HK-2 (cell line): Measurements from ENCODE around the gene SATB1.

Experiments
- DNase-seq: peaks from one replicate; pipeline ENCODE4 v3.0.0-alpha.2; 2018; ENCODE audit not compliant: unreplicated experiment

The SATB1 gene

DNA sequence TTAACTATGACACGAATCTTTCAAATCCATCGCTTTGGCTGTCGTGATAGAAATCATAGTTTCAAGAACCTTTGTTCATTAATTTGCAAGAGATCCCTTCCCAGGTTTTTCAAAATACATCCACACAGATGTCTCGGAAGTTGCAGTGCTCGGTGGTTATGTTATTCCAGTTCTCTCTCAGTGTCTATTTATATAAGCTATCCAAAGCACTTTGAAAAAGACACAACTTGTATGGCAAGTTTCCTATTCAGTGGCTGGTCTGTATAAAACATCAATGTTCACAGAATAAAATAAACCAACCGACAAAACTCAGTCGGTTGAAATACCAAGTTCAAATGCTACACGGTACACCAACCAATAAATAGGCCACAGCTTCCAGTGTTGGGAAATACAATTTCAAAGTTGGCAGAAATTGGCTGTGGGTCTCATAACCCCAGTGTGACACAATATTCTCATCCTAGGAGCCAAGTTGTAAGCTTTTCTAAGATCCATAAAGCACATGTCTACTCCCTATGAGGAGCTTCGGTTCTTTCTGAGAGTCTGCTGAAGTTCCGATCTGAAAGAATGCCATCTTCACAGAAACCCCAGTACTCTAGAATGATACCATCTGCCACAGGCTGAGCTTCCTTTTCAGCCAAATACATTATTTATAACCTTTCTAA, 23.7 kb downstream of the SATB1 start:
- no peak for DNase-seq

DNA sequence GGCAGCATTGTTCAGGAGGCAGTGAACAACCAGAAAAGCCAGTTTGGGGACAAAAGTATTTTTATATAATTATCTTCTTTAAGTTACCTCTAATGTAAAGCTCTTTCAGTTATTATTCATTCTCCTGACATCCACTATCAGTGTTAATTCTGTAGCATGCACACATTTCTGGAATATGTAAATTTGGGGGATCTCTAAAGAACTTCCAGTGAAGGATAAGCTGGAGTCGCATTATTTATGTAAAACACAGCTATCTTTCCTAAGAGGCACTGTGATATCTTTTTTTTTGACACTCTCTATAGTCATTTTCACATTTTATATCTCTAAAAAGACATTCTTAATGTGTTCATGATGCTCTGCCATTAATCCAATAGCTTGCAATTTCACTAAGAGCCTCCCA, 26.7 kb downstream of the SATB1 start:
- no peak for DNase-seq

DNA sequence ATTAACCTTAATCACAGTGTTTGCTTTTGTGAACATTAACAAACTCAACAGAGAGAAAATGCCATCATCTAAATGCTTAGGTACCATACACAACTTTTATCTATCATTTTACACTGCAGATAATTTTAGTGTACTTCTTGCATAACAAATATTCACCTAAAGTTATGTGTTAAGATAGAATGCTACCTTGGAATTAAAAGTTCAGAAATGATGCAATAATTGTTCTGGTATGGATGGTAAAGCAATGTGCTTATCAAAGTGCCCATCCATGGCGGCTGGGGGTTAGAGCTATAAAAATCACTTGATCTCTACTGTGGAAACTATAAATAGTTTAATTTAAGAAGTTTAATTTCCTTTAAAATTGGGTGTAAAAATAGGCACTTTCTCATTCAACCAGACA, 28.7 kb downstream of the SATB1 start:
- no peak for DNase-seq

DNA sequence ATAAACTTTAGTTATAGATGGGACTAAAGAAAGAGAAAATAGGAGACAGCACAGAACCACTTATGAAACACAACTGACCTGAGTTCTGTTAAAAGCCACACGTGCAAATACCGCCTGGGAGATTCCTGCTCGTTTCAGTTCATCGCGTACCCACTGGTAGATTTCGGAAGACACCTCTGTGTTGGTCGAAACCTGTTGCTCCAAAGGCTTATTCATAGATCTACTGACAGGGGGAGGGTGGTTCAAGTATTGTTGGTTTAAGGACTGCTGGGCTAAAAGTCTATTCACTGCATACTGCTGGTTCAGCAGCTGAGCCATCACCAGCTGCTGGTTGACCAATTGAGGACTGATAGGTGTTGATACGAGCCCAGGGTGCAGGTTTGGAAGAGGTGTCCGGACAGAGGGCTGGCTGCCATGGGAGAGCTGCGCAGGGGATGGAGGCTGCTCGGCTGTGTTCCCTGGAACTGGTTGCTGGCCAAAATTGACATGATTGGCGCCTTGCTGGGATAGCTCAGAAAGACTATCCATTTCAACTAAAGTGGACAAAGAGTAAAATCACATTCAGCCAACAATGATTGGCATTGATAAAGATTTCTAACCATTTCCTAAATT, 30.6 kb downstream of the SATB1 start:
- DNase-seq = no peak

DNA sequence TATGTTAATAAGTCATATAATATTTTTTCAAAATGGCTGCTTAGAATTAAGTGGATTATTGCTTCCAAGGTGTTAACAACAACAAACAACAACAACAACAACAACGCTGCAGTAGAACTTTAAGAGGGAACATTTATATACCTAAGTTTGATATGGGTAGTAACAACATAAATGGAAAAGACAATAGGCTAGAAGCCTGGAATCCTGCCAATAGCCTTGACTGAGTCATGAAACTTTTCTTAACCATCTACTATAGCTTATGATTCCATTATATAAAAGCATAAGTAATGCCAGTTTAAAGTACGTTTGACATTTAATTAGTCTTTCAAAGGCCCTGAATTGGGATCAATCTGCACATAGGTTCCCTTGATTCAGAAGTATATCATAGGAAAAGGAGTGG, 31.2 kb downstream of the SATB1 start:
- DNase-seq = no peak

DNA sequence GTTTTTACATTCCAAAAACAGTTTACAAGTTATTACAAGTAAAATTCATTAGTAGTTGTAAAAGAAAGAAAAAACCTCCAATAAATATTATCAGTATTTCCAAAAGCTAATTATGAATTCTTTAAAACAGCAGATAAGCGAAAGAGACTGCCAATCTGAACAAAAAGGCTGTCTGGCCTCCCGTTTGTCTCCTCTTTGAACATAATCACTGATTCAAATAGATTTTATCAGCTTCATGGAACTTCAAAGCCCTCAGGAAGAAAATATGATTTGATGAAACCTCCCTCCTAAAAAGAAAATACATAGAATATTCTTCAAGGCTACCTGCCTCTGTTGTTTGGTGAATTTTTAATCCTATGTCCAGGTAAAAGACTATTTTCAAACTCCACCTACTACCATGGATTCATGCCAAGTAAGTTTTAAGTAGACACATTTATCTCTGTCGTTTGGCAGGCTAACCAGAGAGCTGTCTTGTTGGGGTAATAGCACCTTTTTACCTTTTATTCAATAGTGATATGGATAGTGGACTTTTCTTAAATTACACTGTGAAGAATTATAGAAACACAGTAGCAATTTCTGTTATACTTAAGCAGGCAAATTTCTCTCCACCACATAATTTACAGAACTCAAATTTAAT, 35.0 kb downstream of the SATB1 start:
- no peak for DNase-seq

DNA sequence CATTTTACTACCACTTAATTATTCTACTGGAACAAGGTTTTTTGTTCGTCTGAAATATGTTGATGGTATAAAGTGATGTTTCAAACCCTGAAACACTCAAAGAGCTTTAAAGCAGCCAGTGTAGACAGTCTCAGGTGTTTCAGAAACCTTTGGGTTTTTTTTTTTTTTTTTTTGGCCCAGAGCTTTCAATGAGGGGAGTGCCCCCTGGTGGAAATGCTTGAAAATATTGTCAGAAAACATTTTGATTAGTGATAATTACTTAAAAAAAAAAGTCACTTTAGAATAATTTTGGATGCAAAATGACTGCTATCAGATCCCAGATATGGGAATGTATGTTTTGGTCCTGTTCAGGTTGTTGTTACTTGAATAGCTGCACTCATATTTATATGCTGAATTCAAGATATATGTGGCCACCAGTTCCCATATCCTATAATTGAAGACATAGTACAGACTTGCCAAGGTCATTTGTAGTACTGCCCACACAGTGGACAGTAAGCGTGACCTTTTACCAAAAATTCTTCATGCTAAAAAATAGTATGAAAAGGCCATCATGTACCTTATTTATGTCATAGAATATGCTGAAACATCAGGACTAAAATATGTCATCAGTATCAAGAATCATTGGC, 35.9 kb downstream of the SATB1 start:
- DNase-seq = no peak

DNA sequence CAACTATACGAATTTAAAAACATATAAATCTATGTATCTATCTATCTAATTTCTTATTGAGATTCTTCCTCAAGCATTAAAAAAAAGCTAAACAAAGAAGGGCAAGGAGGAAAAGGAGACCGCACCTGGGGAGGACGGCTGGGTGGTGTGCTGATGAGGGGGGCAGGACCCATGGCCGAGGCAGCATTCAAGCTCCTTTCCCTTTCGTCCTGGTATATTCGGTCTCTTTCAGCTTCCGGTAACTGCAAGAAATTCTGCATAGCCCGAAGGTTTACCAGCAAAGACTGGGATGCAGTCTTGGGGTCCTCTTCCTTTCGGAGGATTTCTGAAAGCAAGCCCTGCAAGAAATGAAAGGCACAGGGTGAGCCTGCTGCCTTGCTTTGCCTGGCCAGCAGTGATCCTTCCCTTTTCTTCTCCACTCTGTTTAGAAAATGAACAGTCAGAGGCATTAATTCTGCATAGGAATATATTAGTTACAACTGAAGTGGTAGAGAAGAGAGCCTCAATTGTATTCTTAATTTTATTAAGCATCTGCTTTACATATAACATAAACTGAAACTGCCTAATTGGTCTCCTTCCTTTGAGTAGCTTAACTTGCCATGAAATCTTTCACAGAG, 38.8 kb downstream of the SATB1 start:
- no peak for DNase-seq

DNA sequence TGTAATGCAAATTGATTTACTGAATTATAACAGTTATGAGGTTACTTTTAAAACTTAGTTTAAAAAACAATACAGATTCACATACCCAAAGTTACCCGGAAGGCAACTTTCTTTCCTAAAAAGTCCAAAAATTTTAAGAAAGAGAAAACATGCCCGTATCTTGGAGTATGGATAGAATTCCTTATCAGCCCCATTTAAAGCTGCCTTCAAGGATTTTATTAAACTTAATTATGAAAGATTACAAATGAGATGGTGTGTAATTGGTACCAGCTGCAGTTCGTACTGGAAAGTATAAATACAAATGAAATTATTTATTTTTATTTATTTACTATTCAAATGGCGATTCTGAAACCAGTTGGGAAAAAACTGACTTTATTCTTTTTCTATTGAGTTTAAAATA, 39.4 kb downstream of the SATB1 start:
- no peak for DNase-seq

DNA sequence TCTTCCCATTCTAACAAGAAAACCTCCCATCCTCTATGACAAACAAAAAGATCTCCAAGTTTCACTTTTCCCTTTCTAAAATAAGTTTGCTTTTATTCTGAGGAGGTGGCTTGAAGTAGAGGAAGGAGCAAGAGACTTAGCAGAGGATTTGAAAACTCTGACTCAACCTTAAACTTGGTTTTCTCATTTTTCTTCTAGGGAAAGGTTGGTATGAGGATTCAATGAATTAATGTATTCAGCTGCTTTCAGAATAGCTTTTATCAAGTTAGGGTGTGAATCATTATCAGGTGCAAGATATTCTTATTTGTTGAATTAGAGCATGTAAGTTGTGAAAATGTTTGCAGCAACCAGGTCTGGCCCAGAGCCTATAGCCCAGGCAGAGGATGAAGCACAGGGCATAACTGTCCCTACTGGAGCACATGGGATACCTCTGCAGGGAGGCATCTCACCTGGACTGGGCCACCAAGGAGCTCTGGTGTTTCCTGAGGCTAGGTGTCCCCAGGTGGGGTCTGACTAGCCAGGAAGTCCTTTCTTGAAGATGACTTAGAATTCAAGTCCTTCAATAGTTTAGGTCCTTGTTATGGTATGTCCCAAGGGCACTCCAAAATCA, 42.3 kb downstream of the SATB1 start:
- no peak for DNase-seq

DNA sequence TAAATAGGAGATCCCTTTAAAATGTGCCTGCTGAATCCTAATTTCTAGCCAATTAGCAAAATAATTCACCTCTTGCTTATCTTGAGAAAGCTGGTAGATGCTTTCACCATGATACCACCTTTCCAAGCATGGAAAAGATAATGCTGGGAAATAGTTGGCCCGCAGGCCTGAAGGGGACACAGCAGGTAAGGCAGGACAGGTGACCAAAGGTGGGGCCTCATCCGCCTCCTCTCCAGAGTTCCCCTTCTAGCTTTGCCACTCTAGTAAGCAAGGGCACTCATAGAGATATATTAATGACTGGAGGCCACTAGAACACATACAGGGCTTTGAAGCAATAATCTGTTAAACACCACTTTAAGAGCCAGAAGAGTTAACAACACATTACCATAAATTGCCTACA, 45.5 kb downstream of the SATB1 start:
- no peak for DNase-seq

DNA sequence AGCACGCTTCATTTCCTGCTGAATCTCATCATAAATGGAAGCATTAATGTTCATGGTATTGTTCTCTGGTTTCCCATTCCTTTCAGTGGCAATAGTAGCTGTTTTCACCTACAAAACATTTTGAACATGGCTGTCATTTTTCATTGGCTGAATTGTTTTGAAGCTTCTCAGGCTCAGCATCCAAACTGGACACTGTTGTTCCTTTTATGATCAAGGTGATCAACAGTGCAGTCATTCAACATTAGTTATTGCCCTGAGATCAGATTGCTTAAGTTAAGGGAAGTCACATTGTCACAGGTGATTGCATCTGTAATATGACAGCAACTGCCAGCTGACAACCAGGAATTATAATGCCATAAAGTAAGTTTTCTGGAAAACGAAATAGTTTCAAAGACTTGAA, 46.9 kb downstream of the SATB1 start:
- no peak for DNase-seq

DNA sequence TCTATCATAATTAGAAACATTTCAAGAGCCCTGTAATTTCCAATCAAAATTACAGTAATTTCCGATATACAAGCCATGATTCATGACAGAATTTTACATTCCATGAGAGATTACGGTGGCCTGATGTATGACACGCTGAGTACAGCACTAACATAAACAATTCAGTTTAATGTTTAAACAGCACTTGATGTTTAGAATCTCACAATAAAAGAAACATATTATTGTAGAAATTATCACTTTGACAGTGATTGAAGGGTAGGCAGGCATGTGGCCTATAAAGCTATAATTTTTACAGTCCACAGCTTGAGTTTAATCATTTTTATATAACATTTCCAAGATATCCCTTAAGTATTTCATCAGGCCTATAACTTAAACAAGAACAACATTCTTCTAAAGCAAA, 48.5 kb downstream of the SATB1 start:
- DNase-seq = no peak

DNA sequence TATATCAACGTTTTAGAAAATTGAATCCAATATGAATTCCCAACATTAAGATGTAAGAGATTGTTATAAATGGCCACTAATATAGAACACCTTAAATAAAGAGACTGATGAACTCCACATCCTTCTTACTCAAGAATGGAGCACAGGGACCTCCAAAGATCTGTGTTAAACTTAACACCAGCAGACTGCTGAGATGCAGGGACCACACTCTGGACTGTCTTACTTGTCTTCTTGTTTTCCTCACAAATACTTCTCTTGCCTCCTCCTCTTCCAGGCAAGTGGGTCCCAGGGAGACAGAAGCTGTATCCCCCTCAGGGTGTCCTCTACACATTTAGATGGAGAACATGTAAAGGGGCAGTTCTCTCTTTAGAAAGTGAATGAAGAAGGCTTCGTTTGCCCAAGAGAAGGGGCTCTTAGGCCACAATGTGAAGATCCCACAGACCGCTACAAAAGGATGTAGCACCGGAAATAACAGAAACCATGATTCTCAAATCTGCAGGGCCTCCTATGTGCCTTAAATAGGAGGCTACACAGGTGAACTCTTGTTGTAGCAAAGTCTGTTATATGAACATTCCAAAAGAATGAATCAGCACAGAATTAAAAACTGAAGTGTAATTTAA, 52.2 kb downstream of the SATB1 start:
- no peak for DNase-seq

DNA sequence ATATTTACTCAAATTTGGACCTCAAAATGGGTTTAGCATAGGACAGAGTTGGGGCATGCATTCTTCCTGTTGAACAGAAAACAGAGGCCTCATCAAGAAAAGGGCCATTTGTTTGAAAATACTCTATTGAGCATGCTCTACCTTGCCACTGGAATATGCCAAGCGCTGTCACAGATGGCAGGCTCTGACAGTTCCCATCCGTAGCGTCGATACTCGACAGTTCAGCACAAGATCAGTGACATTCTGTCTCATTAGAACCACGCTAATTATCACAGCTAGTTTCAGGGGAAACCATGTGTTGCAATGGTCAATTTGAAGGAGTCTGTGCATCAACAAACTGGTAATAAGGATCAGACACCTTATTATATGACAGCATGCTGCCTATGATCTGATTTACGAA, 54.5 kb downstream of the SATB1 start:
- DNase-seq = no peak

DNA sequence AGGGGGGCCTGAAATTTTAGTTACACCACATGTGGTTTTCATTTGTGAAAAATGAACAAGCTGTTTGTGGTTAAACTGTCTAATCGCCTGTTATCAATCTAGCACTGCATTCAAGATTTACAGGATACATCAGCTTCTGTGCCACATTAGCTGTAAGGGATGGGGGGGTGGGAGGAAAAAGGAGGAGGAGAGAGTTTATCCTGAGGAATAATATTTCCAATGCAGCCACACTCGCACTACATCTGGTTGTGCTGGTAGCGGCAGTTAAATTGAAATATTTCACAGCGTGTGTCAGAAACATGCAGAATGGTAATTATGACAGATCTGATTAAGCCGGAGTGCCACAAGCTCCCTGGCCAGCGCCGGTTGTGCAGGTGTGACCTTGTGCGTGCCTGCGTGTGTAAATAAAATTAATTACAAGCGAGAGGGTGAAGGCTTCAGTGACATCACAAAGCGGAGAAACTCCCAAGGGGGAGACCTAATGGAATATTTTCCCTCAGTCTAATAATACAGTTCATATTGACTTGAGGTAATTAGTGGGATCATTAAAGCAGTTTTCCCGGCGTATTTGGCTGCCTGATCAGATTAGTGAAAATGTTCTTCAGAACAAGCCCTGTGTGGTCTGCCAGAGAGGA, 55.5 kb downstream of the SATB1 start:
- DNase-seq = no peak

DNA sequence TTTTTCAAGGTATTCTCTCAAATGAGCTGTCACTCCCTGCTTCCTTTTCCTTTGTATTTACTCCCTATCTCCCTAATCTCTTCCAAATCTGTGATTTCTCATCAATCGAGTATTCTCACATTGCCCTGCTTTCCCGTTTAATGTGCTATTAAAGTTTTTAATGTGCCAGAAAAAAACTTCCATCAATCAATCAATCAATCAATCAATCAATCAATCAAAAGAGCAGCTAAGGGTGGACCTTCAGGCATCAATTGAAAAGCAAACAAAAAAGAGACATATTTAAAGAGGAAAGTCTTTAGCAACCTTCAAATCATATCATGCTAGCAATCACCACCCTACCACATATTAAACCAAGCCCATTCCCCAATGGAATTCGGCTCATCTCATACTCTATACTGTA, 58.9 kb downstream of the SATB1 start:
- DNase-seq = no peak

DNA sequence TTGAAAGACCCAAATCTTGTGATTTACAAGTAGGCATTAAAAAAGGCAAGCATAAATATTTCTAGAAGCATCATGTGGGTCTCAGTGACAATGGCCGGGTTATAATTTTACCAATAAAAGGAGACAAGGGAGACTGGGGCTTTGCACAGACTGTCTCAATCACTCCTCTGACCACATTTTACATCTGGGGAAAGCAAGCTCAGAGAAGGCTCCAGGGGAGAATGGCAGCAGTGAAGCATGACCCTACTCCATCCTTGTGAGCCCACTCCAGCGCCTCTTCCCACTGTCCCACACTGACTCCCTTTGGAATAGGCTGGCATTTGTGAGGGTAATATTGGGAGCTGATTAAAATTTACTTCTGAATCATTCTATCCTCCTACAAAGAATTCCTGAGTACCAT, 61.8 kb downstream of the SATB1 start:
- no peak for DNase-seq

DNA sequence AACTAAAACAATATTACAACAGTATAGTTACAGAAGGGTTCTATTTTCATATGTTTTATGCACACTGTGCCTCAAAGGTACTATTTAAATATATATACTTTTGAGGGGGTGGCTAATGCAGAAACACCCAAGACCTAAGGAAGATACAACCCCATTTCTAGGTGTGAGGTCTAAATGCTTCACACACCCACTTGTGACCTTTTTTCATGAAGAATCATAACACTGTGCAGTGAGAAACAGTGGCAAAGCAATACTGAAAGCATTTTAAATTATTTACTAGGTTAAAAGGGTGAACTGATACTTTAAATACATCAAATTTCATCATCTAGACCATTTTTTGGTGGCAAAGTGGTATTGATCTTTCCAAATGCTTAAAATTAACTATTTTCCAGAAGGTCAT, 67.4 kb downstream of the SATB1 start:
- DNase-seq = no peak

DNA sequence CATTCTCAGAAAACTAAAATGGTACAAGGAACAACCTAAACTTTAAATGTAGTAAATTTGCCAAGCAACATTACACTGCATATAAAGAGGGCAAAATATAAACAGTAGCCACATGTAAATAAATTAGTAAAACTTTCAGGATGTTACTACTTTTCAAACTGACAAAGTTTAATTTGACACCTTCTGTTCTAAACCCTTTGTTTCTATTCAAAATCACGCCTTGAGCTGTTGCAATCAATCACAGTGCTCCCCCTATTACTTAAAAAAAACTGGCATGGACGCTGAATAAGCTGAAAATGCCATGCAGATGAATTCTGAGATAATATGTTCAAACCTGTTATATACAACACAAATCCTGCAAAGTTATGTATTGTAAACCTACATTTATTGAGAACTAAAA, 69.3 kb downstream of the SATB1 start:
- DNase-seq = no peak

DNA sequence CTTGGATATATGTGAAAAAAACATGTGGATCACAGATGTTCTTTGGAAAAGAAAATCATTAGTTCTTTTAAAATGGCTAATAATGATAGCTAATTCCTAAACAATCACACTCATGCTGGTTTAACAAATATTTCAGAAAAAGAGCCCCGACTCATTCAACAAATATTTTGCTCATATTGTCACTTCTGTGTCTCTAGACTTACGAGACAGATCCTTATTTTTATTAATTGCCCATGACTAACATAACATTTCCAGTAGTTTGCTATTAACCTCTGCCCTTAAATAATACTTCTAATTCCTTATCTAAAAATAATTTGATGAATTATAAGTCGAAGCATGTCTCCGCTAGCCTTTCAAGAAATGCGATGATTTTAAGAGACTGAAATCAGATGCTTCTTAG, 70.4 kb downstream of the SATB1 start:
- DNase-seq = no peak
